Choroid plexus epithelial cell (primary cell): ENCODE measurements around the gene TMEM238.
A peak's percentile ranks its signal among the peaks of the same experiment; 100 is the strongest.

Experiments used
- DNase-seq: peaks from one replicate; pipeline ENCODE4 v3.0.0-alpha.2; 2010; ENCODE audit warnings: low read depth
- H3K4me3 ChIP-seq: 2 replicates; pipeline ENCODE4 v1.5.1; 2011; ENCODE audit warnings: low read depth, mild to moderate bottlenecking, control low read depth, low read length, moderate library complexity
- CTCF ChIP-seq: conservative IDR thresholded peaks from 2 replicates; pipeline ENCODE4 v1.5.1; 2011; ENCODE audit warnings: low read depth, mild to moderate bottlenecking, control low read depth, inconsistent platforms, low read length, moderate library complexity

TMEM238 gene

GRCh38 chr19:55368701-55369563, 15.2 kb downstream of the TMEM238 start:
- DNase-seq: no peak
- peak overlapping the region; percentile 55 for H3K4me3 ChIP-seq
- no peak for TF ChIP-seq CTCF

- TF ChIP-seq CTCF: no peak
- no peak overlapping the region for H3K4me3 ChIP-seq
- no peak for DNase-seq
These were observed 16.0 kb downstream of the TMEM238 start for GRCh38 chr19:55368106-55368505.

- DNase-seq: no peak
- H3K4me3 ChIP-seq: no peak overlapping the region
These were observed 17.3 kb downstream of the TMEM238 start for GRCh38 chr19:55366790-55367189.

GRCh38 chr19:55365964-55366363, 18.1 kb downstream of the TMEM238 start:
- no peak overlapping the region for H3K4me3 ChIP-seq
- no peak for TF ChIP-seq CTCF
- no peak for DNase-seq

More at GRCh38 chr19:55366790-55367189, 17.3 kb downstream of the TMEM238 start:
- TF ChIP-seq CTCF: no peak

- DNase-seq: no peak
- no peak overlapping the region for H3K4me3 ChIP-seq
- no peak for TF ChIP-seq CTCF
These were observed 18.8 kb downstream of the TMEM238 start for GRCh38 chr19:55365245-55365644.

- H3K4me3 ChIP-seq: no peak within 1 kb of the TSS
- DNase-seq: no peak
These were observed 20.9 kb downstream of the TMEM238 start, which contains the start of gene GARIN5B for GRCh38 chr19:55362990-55363716. GARIN5B (minus strand) TSS chr19:55363260; CDS start chr19:55363066, 194 bp downstream.

More at GRCh38 chr19:55362990-55363716, 20.9 kb downstream of the TMEM238 start, which contains the start of gene GARIN5B:
- TF ChIP-seq CTCF: no peak
